Esophagus squamous epithelium (tissue), 5 donors: Measurements from ENCODE around the gene CER1. TPM values are rescaled to one million over a fixed set of nuclear protein-coding genes. Genes with fewer than 3 reads are reported as not detected.

Source experiments
- DNase-seq: peaks from one replicate; lab custom pipeline; 2025; lab: John Stamatoyannopoulos, UW
- H3K27ac ChIP-seq, 4 donors: fragments of 200-600 bp; sonication (generic); one replicate each; pipeline ENCODE4 v1.5.1; 2016 to 2019; ENCODE audit warnings: mild to moderate bottlenecking in 1 of 4
- H3K27me3 ChIP-seq, 4 donors: fragments of 200-600 bp; sonication (generic); 1 replicate in 3 of 4; 2 replicates in 1 of 4; pipeline versions ENCODE4 v1.5.1 to v1.6.0; 2017 to 2021; ENCODE audit warnings: antibody characterized with exemption in 1 of 4
- H3K36me3 ChIP-seq, 3 donors: fragments of 200-600 bp; sonication (generic); one replicate each; pipeline ENCODE4 v1.5.1; 2016 to 2019
- H3K4me1 ChIP-seq, 3 donors: fragments of 200-600 bp; sonication (generic); one replicate each; pipeline ENCODE4 v1.5.1; 2017 to 2019
- H3K4me3 ChIP-seq, 4 donors: fragments of 200-600 bp; sonication (generic); 1 replicate in 3 of 4; 2 replicates in 1 of 4; pipeline ENCODE4 v1.5.1; 2016 to 2019; ENCODE audit warnings: mild to moderate bottlenecking in 2 of 4, moderate library complexity in 1 of 4
- H3K9me3 ChIP-seq, 3 donors: fragments of 200-600 bp; sonication (generic); one replicate each; pipeline ENCODE4 v1.5.1; 2016 to 2019
- POLR2A ChIP-seq, 4 donors: fragments of 450-650 bp; IDR thresholded peaks; one replicate each; pipeline ENCODE4 v1.6.1; 2017; ENCODE audit warnings: antibody characterized with exemption in 4 of 4, mild to moderate bottlenecking in 4 of 4, moderate library complexity in 3 of 4
- WGBS, 2 donors: methylation state at CpG; one replicate each; pipeline ENCODE4 v1.1.5; 2018; 5-methylcytosine and 5-hydroxymethylcytosine counted together
- intact Hi-C: fragments of 100-400 bp; cut with DNase I; formaldehyde crosslinking; loops from one replicate; pipeline ENCODE4 v1.15.0; 2022
- total RNA-seq, 4 donors: library from RNA; depleted of rRNA; stranded (reverse); fragments of >200 nt; gene quantifications; one replicate each; pipeline ENCODE4 v1.1.0, GENCODE V29; 2016
- TF ChIP-seq, protein P1 (sequence below), 6 experiments: fragments of 450-650 bp in 4 of 6; fragments of 200-600 bp in 2 of 6; sonication (generic) in 2 of 6; IDR thresholded peaks; one replicate each; pipeline ENCODE4 v1.5.1; 2016 to 2019; ENCODE audit warnings: antibody characterized with exemption in 6 of 6, mild to moderate bottlenecking in 4 of 6, moderate library complexity in 4 of 6
- donor health status: DM: yes; HTN: yes; CAD: no.

Gene CER1
- total RNA-seq, 4 donors from 2014 or later = not detected

DNA sequence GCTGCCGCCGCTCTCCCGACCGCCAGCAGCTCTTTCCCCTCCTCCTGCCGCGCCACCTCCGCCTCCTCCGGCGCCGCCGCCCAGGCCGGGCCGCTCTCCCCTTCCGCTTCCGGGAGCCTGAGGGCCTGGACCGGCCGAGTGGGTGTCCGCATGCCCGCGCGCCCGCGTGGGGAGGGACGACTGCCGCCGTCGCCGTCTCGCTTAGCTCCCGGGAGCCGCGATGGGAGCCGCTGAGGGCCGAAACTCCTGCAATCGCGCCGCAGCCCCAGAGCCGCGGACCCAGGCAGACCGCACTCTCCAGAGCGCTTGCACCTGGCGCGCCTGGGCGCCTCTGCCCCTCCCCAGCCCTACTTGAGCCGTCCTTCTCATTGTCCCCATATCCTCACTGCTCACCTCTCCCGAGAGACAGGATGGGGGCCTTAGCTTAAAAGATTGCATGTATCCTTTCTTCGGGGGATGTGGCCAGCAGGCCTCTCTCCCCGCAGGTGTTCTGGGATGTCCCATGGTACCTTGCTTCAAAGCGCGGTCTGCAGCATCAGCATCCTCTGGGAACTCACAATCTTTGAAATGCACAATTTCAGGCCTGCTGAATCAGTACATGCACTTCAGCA lies 29.2 kb downstream of the CER1 start, which contains the start of gene ZDHHC21:
ZDHHC21 (minus strand) TSS at position 182 of the 611 bp plus-strand sequence. CDS start 19,092 bp downstream, outside the sequence.
- Histone ChIP-seq H3K27me3 (no peaks in the 10 kb centered on the region), H3K36me3 (peaks cover 0 to 20% (median 0%) of the 10 kb centered on the region in 3 donors), H3K4me3 (peak within 1 kb of the TSS; percentile 57 to 91 (median 87)), H3K27ac (peak within 1 kb of the TSS; percentile 60 to 82 (median 74)), H3K4me1 (peaks cover 0 to 35% (median 9%) of the 10 kb centered on the region in 3 donors), H3K9me3 (no peaks in the 10 kb centered on the region)
- DNase-seq = no peak
- WGBS, 2 donors = 0 to 20% methylated on average over 7 to 19 of the region's 50 CpGs
- intact Hi-C loops = no loop called here
- peak in 1 of 4 donors; percentile 32 for TF ChIP-seq POLR2A (IDR thresholded peaks at IDR 0.05)
- TF ChIP-seq, protein P1, sequence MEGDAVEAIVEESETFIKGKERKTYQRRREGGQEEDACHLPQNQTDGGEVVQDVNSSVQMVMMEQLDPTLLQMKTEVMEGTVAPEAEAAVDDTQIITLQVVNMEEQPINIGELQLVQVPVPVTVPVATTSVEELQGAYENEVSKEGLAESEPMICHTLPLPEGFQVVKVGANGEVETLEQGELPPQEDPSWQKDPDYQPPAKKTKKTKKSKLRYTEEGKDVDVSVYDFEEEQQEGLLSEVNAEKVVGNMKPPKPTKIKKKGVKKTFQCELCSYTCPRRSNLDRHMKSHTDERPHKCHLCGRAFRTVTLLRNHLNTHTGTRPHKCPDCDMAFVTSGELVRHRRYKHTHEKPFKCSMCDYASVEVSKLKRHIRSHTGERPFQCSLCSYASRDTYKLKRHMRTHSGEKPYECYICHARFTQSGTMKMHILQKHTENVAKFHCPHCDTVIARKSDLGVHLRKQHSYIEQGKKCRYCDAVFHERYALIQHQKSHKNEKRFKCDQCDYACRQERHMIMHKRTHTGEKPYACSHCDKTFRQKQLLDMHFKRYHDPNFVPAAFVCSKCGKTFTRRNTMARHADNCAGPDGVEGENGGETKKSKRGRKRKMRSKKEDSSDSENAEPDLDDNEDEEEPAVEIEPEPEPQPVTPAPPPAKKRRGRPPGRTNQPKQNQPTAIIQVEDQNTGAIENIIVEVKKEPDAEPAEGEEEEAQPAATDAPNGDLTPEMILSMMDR (IDR thresholded peaks at IDR 0.05) = no peak

DNA sequence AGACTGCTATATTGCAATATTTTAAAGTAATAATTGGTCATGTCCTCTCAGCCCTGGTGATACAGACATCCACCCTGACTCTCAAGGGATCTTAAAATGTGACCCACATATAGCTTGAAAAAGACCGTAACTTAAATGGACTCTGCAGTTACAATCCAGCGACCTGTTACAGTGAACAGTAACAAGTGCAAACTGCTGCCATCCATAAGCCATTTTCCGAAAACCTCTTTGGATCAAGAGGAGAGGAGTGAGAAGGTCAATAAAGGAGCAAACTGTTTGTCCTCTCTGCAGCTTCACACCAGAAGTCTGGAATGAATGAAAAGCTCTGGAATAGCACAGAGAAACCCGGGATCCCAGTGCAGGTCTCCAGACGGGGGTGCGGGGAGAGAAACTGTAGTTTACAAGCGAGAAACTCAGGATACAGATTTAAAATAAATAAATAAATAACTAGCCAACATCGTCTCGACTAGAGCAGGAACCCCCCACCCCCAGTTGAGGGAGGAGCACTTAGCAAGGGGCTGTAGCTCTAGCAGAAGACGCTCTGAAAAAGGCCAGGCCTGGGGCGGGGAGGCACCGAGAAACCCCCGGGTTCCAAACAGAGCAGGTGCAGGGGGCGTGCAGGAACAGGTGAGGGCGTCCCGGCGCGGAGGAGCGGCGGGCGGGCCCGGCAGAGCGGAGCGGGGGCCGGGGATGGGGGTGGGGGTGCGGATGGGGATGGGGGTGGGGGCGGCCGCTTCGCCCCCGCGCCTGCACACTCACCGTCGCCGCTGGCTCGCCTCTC lies 29.9 kb downstream of the CER1 start:
- peaks cover 0 to 35% (median 9%) of the 10 kb centered on the region in 3 donors for H3K4me1 ChIP-seq
- peak overlapping the region; percentile 57 to 91 (median 87) for H3K4me3 ChIP-seq
- H3K9me3 ChIP-seq = no peaks in the 10 kb centered on the region
- peaks cover 0 to 27% (median 0%) of the 10 kb centered on the region in 3 donors for H3K36me3 ChIP-seq
- 1 to 4% methylated on average over 14 to 16 of the region's 35 CpGs for WGBS, 2 donors
- intact Hi-C loops = no loop called here
- DNase-seq = no peak
- TF ChIP-seq, protein P1 (IDR thresholded peaks at IDR 0.05) = no peak
- TF ChIP-seq POLR2A (IDR thresholded peaks at IDR 0.05) = no peak
- no peaks in the 10 kb centered on the region for H3K27me3 ChIP-seq
- peak overlapping the region; percentile 60 to 82 (median 74) for H3K27ac ChIP-seq

DNA sequence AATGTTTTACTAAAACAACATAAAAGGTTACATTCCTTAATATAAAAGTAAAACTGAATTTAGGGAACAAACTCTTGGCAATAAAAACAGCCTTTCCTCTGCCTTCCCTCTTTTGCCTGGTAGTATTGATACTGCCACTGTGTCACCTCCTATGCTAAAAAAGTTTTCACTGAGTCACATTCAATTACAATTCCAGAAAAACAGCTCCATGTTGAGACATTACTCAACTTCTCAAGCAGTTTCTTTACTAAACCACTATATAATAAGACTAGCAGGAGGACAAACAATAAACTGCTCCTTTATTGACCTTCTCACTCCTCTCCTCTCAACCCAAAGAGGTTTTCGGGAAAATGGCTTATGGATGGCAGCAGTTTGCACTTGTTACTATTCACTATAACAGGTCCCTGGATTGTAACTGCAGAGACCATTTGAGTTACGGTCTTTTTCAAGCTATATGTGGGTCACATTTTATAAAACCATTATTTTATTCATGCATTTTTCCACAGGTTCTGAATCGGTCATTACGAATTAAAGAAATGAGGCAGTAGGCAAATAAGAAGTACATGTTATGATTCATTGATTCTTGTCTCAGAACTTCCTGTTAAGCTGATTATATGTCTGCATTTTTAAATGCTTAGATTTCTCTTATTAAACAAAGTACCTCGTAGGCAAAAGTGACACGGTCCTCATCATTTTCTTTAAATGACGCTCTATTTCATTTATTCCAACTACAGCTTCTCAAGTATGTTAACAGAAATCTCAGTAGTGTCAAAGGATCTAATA lies 31.4 kb downstream of the CER1 start:
- TF ChIP-seq, protein P1 (IDR thresholded peaks at IDR 0.05) = no peak
- TF ChIP-seq POLR2A (IDR thresholded peaks at IDR 0.05) = no peak
- no peaks in the 10 kb centered on the region for H3K27me3 ChIP-seq
- DNase-seq = no peak
- peak overlapping the region in 2 of 4 donors; percentile 3 to 47 for H3K27ac ChIP-seq
- H3K4me3 ChIP-seq = peak overlapping the region in 1 of 4 donors; percentile 6
- H3K4me1 ChIP-seq = peaks cover 0 to 35% (median 9%) of the 10 kb centered on the region in 3 donors
- intact Hi-C loops = no loop called here
- H3K36me3 ChIP-seq = peaks cover 0 to 42% (median 4%) of the 10 kb centered on the region in 3 donors
- whole genome bisulfite sequencing, 2 donors = 62 to 68% methylated on average over 7 of the region's 7 CpGs
- H3K9me3 ChIP-seq = no peaks in the 10 kb centered on the region

DNA sequence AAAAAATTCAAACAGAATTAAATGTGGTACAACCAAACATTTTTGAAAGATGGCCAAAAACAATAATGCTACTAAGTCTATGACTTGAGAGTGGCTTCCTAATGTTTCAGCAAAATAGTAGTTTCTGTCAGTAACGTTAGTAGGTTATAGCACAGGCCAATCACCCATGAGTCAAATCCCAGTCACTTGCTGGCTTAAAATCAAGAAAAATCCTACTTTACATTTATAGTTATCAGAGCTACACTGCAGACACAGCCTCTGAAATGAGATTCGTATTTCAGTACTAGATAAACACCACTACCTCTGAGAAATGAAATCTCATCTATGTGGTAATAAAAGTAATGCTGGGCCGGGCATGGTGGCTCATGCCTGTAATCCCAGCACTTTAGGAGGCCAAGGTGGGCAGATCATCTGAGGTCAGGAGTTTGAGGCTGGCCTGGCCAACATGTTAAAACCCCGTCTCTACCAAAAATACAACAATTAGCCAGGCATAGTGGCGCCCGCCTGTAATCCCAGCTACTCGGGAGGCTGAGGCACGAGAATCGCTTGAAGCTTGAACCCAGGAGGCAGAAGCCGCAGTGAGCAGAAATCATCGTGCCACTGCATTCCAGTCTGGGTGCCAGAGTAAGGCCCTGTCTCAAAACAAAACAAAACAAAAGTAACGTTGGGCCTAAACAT lies 35.4 kb downstream of the CER1 start:
- TF ChIP-seq POLR2A (IDR thresholded peaks at IDR 0.05) = no peak
- TF ChIP-seq, protein P1 (IDR thresholded peaks at IDR 0.05) = no peak
- 77 to 83% methylated on average over 10 to 12 of the region's 12 CpGs for WGBS, 2 donors
- intact Hi-C loops = no loop called here
- no peak for DNase-seq
- Histone ChIP-seq H3K36me3 (peaks cover 0 to 55% (median 4%) of the 10 kb centered on the region in 3 donors), H3K4me3 (no peak overlapping the region), H3K27ac (no peak overlapping the region), H3K9me3 (no peaks in the 10 kb centered on the region), H3K27me3 (no peaks in the 10 kb centered on the region), H3K4me1 (peaks cover 0 to 22% (median 3%) of the 10 kb centered on the region in 3 donors)
